ENCODE data around the gene PLEKHG4. TPM values are rescaled to one million over a fixed set of nuclear protein-coding genes. Genes with fewer than 3 reads are reported as not detected.

PLEKHG4 gene, protein sequence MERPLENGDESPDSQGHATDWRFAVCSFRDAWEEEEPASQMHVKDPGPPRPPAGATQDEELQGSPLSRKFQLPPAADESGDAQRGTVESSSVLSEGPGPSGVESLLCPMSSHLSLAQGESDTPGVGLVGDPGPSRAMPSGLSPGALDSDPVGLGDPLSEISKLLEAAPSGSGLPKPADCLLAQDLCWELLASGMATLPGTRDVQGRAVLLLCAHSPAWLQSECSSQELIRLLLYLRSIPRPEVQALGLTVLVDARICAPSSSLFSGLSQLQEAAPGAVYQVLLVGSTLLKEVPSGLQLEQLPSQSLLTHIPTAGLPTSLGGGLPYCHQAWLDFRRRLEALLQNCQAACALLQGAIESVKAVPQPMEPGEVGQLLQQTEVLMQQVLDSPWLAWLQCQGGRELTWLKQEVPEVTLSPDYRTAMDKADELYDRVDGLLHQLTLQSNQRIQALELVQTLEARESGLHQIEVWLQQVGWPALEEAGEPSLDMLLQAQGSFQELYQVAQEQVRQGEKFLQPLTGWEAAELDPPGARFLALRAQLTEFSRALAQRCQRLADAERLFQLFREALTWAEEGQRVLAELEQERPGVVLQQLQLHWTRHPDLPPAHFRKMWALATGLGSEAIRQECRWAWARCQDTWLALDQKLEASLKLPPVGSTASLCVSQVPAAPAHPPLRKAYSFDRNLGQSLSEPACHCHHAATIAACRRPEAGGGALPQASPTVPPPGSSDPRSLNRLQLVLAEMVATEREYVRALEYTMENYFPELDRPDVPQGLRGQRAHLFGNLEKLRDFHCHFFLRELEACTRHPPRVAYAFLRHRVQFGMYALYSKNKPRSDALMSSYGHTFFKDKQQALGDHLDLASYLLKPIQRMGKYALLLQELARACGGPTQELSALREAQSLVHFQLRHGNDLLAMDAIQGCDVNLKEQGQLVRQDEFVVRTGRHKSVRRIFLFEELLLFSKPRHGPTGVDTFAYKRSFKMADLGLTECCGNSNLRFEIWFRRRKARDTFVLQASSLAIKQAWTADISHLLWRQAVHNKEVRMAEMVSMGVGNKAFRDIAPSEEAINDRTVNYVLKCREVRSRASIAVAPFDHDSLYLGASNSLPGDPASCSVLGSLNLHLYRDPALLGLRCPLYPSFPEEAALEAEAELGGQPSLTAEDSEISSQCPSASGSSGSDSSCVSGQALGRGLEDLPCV
- 9.2 and 11.6 TPM in 2 replicates for total RNA-seq

DNA sequence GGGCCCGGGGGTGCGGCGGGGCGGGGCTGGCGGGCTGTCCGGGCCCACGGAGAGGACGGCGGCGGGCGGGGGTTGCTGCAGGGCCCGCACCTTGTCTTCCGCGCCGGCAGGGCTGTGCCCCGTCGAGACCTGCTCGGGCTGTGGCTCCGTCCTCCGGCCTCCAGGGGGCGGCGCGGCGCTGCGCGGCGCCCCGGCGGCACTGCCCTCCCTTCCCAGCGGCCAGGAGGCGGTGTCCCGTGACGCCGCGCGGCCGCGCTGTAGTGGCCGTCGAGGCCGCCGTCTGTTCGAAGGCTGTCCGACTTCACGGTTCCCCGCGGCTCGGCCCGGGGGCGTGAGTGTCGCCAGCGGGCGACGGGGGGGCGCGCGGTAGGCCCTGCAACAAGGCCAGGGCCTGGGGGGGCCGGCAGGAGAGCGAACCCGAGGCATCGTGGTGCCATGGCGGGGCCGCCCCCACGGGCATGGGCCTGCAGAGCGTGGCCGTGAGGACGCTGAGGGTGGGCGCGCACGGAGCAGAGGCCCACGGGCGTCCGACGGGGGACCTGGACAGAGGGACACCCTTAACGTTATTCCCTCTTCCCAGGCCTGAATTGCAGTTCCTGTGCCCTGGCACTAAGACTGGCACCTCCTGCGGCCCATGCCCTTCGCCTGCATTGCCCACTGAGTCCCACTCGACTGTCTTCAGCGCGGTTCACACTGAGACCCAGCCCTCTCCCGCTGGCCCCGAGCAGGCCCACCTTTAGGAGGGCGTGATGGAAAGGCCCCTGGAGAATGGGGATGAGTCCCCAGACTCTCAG, at the start of gene PLEKHG4:
Gene PLEKHG4 (plus strand): TSS at position 237 of the 794 bp plus-strand sequence. CDS start 513 bp downstream, at position 750.
- peak; percentile 52 to 75 for DNase-seq (ENCODE audit: low read depth in 2 of 2)

DNA sequence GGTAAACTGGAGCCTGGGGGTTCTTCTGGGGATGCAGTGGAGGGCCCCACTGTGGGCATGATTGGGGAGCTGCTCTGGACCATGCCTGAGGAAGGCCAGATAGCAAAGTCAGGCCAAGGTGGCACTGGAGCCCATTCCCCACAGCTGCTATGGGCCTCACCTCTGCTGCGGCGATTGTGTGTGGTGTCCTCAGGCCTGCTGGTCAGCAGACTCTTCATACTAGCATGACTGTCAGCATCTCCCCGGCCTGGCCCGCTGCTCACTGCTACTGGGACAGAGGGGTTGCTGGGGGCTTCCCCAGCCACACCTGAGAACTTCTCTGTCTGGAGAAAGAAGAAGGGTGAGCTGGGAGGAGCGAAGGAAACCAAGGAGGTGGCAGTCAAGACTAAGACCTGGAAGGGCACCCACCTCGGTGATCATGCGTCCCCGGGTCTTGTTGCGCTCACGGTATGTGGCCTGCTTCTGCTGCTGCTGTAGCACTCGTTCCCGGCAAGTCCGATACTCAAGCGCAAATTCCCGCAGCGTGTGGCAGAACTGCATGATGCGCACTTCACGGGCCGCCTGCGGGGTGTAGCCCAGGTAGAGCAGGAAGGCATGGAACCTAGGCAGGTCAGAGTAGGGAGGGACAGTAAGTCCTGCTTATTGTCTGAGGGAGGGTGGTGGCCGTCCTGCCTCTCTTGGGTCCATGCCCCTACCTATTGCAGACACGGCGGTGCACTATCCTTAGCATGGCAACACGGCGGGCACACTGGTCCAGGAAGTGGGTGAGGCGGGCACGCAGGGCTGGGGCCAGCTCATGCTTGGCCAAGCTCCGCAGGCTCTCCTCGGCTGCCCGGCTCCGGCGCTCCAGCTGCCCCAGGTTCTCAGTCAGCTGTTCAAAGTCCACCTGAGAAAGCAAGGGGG, 49.2 kb upstream of the PLEKHG4 start:
- no peak for DNase-seq (ENCODE audit: low read depth in 2 of 2)

DNA sequence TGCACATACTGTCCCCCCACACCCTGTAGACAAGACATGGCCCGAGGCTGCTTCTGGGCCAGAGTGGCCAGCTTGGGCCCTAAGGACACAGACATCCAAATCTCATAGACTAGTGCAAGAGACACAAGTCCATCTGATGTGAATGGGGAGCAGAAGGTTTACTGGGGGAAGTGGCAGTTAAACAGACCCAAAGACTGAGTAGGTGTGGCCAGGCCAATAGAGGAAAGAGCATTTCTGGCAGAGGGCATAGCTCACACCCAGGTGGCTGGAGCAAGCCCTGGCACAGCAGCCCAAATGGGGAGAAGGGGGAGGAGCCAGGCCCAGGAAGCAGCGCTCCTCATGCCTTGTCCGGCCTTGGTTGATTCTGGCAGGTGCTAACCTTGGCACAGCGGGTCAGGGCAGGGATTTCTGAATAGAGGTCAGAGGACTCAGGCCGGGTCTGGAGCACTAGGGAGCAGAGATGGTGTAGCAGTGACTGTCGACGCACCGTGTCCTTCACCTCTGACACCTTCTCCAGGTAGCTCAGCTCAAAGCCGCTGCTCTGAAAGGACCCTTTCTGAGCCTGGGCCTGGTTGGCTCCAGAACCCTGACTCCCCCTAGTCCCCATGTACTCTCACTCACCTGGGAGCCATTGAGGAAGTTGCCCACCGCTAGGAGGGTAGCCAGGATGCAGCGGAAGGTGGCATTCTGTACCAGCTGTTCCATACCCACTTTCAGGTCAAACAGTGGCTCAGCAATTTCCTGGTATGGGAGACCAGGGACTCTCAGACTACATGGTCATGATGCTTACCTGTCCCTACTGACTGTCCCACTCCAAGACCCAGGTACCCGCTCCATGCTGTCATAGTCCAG, 48.3 kb upstream of the PLEKHG4 start:
- no peak for DNase-seq (ENCODE audit: low read depth in 2 of 2)

DNA sequence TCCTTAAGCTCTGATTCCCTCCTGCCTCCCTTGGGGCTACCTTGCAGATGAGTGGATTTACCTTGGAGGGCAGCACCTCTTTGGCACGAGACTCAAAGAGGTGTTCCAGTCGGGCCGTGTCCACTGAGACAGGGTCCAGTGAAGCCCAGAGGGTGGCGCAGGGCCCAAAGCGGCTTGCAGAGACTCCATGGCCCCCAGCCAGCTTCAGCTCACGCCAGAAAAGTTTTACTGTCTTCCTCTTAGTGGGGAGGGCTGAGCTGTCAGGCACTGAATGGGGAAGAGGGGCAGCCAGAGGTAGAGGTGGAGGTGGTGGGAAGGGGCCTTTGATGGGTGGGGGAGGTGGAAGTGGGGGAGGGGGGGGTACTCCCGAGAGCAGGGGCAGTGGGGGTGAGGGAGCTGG, 45.7 kb upstream of the PLEKHG4 start:
- no peak for DNase-seq (ENCODE audit: low read depth in 2 of 2)

DNA sequence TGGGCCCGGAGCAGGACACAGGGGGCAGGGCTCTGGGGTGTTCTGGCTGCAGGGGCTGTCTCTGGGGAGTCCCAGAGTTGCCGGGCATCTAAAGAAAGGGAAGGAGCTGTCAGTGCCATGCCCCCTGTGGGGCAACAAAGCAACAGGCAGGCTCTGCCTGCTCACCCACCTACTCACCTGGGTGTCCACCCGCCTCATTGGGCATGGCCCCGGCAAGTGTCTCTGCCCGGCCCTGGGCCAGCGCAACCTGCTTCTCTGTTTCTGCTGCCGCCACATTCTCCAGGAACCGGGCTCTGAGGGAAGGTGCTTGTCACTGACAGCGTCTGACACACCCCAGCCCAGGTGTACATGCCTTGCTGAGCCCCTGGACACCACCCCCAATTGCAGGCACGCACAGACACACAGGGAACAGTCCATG, 45.1 kb upstream of the PLEKHG4 start:
- DNase-seq (ENCODE audit: low read depth in 2 of 2) = no peak

DNA sequence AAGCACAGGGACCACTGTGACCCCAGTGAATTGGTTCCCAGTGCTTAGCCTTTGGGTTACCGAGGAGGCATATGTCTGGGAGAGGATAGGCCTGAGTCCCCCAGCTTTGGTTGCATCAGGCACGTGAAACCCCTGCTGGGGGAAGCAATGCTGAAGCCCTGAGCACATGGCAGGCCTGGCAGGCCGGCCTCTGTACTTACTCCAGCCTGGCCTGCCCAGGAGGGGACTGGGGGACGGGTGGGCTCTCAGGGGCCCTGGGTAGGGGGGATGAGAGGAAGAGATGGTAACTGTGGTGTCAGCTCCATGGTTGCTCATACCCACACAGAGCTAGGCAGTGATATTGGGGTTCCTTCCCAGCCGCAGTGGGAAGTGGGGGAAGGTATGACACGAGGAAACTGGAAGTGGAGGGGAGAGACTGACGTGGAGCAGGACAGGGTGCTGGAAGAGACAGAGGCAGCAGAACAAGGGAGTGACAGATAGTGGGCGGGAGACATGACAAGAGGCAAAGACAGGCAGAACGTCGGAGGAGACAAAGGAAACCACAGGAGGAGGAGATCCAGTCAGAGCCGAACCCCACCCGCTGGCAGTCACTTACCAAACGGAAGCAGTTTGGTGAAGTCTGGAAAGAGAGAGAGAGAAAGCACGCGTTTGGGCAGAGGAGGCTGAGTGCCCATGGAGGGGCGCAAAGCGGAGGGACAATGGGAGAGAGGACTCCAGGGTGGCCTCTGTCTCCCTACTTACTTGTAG, 43.3 kb upstream of the PLEKHG4 start:
- DNase-seq (ENCODE audit: low read depth in 2 of 2) = no peak

DNA sequence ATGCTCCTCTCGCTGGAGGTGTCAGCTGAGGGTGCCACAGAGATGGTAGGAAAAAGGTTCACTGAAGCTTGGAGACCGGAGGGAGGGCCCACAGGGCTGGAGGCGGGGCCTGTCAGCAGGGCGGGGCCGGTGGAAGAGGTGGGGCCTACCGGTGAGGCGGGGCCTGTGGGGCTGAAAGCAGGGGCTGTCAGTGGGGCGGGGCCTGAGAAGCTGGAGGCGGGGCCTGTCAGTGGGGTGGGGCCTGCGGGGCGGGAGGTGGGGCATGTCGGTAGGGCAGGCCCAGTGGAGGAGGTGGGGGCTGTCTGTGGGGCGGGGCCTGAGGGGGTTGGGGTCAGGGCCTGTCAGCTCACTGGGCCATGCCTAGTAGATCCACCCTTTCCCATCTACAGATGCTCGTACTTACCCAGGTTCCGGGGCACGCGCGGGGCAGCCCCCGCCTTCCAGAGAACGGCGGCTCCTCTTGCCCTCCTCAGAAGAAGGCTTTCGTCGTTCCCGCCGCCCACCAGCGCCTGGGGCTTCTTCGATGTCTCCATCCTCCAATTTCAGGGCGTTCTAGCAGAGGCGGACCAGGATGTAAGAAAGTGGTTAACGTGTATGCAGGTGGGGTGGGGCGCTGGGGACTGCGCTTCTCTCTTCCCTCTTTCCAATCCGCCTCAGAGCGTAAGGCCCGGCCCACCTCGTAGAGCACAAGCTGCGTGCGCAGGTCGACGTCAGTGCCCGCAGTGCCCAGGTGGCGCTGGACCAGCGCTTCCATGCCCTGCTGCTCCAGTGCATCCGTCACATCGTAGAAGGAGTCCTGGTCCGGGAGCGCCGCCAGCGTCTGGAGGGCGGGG, 42.6 kb upstream of the PLEKHG4 start:
- peak in 1 of 2 donors; percentile 74 for DNase-seq (ENCODE audit: low read depth in 2 of 2)

DNA sequence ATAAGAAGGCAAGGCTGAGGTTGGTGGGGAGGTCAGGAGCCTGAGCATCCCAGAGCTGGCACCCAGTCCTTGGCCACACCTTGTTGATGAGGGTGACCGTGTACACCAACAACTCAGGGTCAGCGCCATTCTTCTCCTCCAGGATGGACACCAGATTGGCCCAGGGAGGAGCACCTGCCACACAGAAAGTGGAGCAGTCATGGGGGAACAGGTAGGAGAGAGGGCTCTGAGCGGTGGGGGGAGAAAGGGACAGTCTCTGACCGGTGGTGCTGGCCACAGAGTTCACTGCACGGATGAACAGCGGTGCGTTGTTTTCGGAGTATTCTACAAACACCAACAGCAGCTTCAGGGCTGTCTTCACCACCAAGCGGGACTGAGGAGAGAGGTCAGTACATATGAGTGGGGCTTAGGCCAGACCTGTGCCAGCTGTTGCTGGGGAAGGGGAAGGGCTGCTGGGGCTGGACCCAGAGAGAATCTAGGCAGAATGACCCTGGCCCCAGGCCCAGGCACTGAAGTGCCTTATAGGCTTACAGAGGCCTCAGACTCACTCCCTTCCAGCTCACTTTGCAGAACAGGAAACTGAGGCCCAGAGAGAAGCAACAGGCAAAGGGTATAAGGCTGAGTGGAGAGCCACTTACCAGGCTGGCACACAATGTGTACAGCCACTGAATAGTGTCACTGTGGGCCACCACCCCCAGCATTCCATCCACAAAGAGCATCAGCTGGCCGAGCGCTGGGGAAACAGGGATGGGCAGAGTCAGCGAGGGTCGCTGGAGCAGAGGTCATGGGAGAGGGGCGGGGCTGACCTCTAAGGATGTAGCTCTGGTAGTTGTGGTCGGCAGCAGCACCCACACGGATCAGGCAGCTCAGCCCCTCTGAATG, 41.7 kb upstream of the PLEKHG4 start:
- no peak for DNase-seq (ENCODE audit: low read depth in 2 of 2)

DNA sequence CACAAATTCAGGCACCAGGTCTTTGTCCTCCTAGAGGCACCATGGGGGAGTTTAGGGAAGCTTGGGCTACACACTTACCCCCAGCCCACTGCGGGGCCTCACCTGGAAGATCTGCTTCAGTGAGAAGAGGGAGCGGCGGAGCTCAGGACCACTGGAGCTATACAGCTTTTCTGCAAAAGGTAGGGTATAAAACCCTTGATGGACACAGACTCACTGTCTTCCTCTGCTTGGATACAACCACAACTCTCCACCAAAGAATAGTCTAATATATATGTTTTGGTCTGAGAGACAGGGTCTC, 41.1 kb upstream of the PLEKHG4 start:
- no peak for DNase-seq (ENCODE audit: low read depth in 2 of 2)

DNA sequence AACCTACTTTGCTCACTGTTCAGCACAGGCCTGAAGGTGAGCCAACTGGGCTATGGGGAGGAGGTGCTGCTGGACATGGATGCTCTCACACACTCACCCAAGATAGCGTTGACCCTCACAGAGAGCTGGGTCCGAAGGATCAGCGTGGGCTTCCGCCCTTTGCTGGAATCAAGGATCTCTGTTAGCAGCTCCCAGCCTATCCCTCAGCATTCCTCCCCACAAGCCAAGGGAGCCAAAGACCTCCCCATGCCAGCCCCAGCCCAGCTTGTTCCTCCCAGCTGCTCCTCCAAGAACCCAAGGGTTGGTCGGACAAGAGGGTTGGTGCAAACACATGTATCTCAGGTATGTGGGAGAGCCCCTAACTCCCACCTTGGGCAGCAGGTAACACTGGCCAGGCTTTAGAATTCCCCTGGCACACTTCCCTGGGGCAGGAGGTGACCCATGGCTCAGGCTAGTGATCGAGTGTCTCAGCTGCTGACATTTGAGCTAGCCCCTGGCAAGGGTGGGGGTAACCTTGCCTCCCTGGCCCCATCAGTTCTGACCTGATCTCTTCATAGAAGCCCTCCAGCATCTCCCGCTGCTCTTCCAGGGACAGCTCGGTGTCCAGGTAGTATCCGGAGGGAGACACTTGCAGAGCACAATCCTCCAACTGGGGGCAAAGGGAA, 40.4 kb upstream of the PLEKHG4 start:
- DNase-seq (ENCODE audit: low read depth in 2 of 2) = no peak

DNA sequence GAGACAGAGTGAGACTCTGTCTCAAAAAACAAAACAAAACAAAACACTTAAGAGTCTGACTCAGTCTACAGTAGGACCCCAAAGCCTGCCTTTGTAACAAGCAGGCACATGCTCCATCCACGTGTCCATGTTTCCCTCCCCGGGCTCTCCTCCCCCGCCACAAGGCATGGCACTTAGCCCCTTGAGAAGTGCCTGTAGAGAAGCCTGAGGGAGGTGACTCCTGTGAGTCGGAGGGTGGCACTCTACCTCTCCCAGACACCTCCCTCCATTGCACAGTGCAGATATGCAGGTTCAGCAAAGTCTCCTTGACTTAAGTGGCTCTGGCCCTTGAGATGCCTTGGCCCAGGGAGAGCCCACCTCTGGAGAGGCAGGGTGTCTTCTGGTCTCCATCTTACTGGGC, 38.8 kb upstream of the PLEKHG4 start:
- no peak for DNase-seq (ENCODE audit: low read depth in 2 of 2)

DNA sequence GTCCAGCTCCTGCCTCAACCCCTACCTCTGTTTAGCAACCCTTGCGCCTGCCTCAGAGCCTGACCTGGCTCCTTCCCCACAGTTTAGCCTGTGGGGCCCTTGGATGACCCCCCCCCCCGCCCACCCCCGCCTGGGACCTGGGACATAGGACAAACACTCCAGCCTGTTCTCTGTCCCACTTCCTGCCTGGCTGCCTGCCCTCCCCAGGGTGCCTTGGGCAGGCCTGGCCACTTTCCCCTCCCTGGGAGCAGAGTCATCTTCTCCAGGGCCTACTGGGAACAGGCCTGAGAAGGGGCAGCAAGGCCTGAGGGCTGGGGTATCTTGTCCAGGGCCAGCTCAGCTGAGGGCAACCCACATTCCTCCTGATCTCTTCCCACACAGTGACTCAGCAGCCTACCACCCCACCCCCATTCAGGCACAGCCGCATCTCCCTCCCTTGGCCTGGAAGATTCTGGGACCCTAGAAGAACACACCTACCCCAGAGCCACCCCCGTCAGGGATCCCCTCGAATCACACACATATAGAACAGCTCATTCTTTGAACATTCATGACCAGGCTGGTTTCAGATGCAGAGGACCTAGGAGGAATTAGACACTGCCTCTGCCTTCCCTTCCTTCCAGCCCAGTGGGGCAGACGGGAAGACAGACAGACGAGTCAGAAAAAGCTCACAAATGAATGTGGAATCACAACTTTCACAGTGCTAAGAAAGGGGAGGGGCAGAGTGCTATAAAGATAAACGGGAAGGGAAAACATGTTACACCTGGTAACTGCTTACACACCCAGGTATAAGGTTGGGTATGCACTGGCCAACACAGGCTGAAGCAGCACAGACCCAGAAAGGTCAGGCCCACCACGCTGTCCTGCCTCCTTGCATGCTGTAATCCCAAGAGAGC, 38.1 kb upstream of the PLEKHG4 start:
- DNase-seq (ENCODE audit: low read depth in 2 of 2) = peak in 1 of 2 donors; percentile 52

DNA sequence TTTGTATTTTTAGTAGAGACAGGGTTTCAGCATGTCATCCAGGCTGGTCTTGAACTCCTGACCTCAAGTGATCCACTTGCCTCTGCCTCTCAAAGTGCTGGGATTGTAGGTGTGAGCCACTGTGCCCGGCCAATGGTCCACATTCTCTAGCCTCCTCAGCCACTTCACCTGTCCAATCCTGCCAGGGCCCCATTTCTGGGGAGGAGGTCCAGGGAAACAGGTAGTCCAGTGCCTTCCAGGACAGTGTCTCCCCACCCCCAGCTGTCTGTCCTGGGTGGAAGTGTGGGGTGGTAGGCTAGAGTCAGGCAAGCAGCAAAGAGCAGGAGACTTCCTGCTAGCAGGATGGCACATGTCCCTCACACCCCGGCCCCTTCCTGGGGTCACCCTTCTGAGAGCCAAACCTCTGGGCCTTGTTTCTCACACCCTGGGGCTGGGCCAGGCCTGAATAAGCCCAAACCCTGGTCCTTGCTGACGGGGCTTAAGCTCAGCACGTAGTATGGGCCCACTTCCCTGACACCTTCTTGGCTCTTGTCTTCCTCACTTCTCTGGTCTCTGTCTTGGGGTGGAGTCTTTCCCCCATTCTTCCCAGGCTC, 37.1 kb upstream of the PLEKHG4 start:
- no peak for DNase-seq (ENCODE audit: low read depth in 2 of 2)

DNA sequence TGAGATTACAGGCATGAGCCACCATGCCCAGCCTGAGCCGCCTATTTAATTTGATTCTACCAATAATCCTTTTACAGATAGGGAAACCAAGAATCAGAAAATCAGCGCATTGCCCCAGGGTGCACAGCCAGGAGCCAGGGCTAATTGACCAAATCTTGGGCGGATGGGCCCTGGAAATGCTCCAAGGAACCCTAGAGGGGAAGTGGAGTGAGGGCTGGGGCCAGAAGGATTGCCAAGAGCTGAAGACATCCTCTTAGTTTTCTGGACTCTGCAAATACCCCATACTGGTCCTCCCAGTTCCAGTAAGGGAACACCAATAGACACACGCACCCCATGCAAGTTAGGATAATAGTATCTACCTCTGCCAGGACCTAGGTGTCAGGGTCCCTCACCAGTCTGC, 35.9 kb upstream of the PLEKHG4 start:
- DNase-seq (ENCODE audit: low read depth in 2 of 2) = no peak

Data from dermis microvascular lymphatic vessel endothelial cell (primary cell).